ENCODE results near the gene AAGAB. TPM values are rescaled to one million over a fixed set of nuclear protein-coding genes. Genes with fewer than 3 reads are reported as not detected.

AAGAB gene
- total RNA-seq, 1 experiment from 2014 or later = 52.0 TPM

- peaks cover 15 to 61% of the 10 kb centered on the region in 2 experiments for H3K4me1 ChIP-seq (ENCODE audit: control insufficient read depth in 1 of 2, insufficient read depth in 2 of 2, low read length in 2 of 2)
These were observed 84.1 kb downstream of the AAGAB start for GRCh38 chr15:67170143-67170925.

More at GRCh38 chr15:67170143-67170925, 84.1 kb downstream of the AAGAB start:
- CTCF ChIA-PET = no interaction called here
- RAD21 ChIA-PET (ENCODE audit: low non-redundant PET in 1 of 2, low total read pairs in 2 of 2, uncharacterized antibody in 2 of 2, unreplicated experiment in 2 of 2) = no interaction called here
- no peak overlapping the region for H3K9ac ChIP-seq (ENCODE audit: low read length)
- no peak overlapping the region for H3K4me3 ChIP-seq (replicated peaks in 1 of 2; ENCODE audit: low read depth in 1 of 2, low read length in 2 of 2)
- no peak overlapping the region for H3K27ac ChIP-seq (ENCODE audit: low read depth, low read length)
- intact Hi-C loops (cut with micrococcal nuclease) = loop anchor here (10.0 kb wide), 1 partner anchor 226 kb away; no protein-coding TSS in a partner anchor
- H2AFZ ChIP-seq (ENCODE audit: low read depth, low read length, poor library complexity, severe bottlenecking) = no peak overlapping the region
- peaks cover 2 to 53% of the 10 kb centered on the region in 2 experiments; a peak in 2 of 4 replicates for H3K36me3 ChIP-seq (ENCODE audit: control insufficient read depth in 1 of 2, insufficient read depth in 2 of 2, low read length in 2 of 2)
- H4K20me1 ChIP-seq (ENCODE audit: insufficient read depth) = no peaks in the 10 kb centered on the region
- DNase-seq (ENCODE audit: low read depth, low spot score) = no peak
- no peaks in the 10 kb centered on the region for H3K27me3 ChIP-seq (ENCODE audit: insufficient read depth, low read length)
- BruUV-seq (replicated peaks) = no TSS peak
- peaks cover 24% of the 10 kb centered on the region; the same call in 1 of the 2 replicates for H3K79me2 ChIP-seq (ENCODE audit: insufficient read depth, low read length)
- ATAC-seq = no peak
- POLR2A ChIA-PET = no interaction called here
- TF ChIP-seq RAD21 (IDR thresholded peaks at IDR 0.05; ENCODE audit: low read depth) = no peak
- no peak for TF ChIP-seq EZH2 (IDR thresholded peaks at IDR 0.05)
- no peak for TF ChIP-seq REST (IDR thresholded peaks at IDR 0.05; ENCODE audit: low read depth)
- TF ChIP-seq ZFX (IDR thresholded peaks at IDR 0.05) = no peak
- TF ChIP-seq POLR2AphosphoS5 (IDR thresholded peaks at IDR 0.05; ENCODE audit: low read depth, low read length) = no peak
- no peak for TF ChIP-seq ATF3 (IDR thresholded peaks at IDR 0.05)
- TF ChIP-seq POLR2A (IDR thresholded peaks at IDR 0.05; ENCODE audit: borderline replicate concordance, extremely low read depth, insufficient read depth, insufficient read length) = no peak
- TF ChIP-seq TCF7L2 (IDR thresholded peaks at IDR 0.05; ENCODE audit: borderline replicate concordance, extremely low read depth, insufficient read depth, insufficient read length) = no peak
- no peak for TF ChIP-seq CEBPB (IDR thresholded peaks at IDR 0.05; ENCODE audit: low read depth)
- no peak for TF ChIP-seq JUND (IDR thresholded peaks at IDR 0.05)
- no peak for TF ChIP-seq YY1 (IDR thresholded peaks at IDR 0.05; ENCODE audit: extremely low read depth, insufficient replicate concordance, low read depth, low read length)
- no peak for TF ChIP-seq ELF1 (IDR thresholded peaks at IDR 0.05; ENCODE audit: borderline replicate concordance, low read depth)
- no peak for TF ChIP-seq SP1 (IDR thresholded peaks at IDR 0.05; ENCODE audit: low read depth)
- H3K9me2 ChIP-seq (ENCODE audit: insufficient read depth) = no peaks in the 10 kb centered on the region
- H3K9me3 ChIP-seq (ENCODE audit: control insufficient read depth in 1 of 2, insufficient read depth in 1 of 2, low read depth in 1 of 2, low read length in 2 of 2) = no peaks in the 10 kb centered on the region
- no peak overlapping the region for H3K4me2 ChIP-seq (ENCODE audit: low read length)

Measured in HCT116 (cell line).